Measurements from ENCODE around the gene SHC2. TPM values are rescaled to one million over a fixed set of nuclear protein-coding genes. Genes with fewer than 3 reads are reported as not detected.
"Not testable (repeated sequence)": the region's sequence is repeated elsewhere in the genome, so short reads cannot be mapped to it uniquely, and the experiment has no call there.

Gene SHC2
- total and polyA plus RNA-seq, 2 donors from 2014 or later, result 10.7 to 24.4 TPM

GRCh38 chr19:455031-455705 lies 5.7 kb downstream of the SHC2 start:
- intact Hi-C loops (cut with DNase I), result no loop called here
- Histone ChIP-seq H3K27ac (ENCODE audit: low read depth in 2 of 2, low read length in 2 of 2) (no peak overlapping the region), H3K4me3 (ENCODE audit: low read length in 3 of 3) (no peak overlapping the region), H3K27me3 (ENCODE audit: control insufficient read depth, insufficient read depth, low read length) (no peaks in the 10 kb centered on the region), H3K36me3 (ENCODE audit: control insufficient read depth in 2 of 3, insufficient read depth in 3 of 3, low read length in 3 of 3) (no peaks in the 10 kb centered on the region), H3K4me1 (ENCODE audit: control insufficient read depth in 2 of 3, insufficient read depth in 2 of 3, low read depth in 1 of 3, low read length in 3 of 3) (peaks cover 0 to 2% (median 0%) of the 10 kb centered on the region in 3 donors), H3K9me3 (ENCODE audit: control insufficient read depth in 2 of 3, insufficient read depth in 1 of 3, low read length in 3 of 3) (no peaks in the 10 kb centered on the region), H3K9ac (ENCODE audit: low read length in 3 of 3) (no peak overlapping the region)
- DNase-seq, result no peak
- FAIRE-seq, result no peak
- TF ChIP-seq CTCF (IDR thresholded peaks at IDR 0.05; ENCODE audit: borderline replicate concordance, extremely low read depth, insufficient read depth), result no peak

- Histone ChIP-seq H3K4me3 (ENCODE audit: low read length in 3 of 3) (no peak overlapping the region), H3K27me3 (ENCODE audit: control insufficient read depth, insufficient read depth, low read length) (no peaks in the 10 kb centered on the region), H3K27ac (ENCODE audit: low read depth in 2 of 2, low read length in 2 of 2) (no peak overlapping the region), H3K9me3 (ENCODE audit: control insufficient read depth in 2 of 3, insufficient read depth in 1 of 3, low read length in 3 of 3) (no peaks in the 10 kb centered on the region), H3K36me3 (ENCODE audit: control insufficient read depth in 2 of 3, insufficient read depth in 3 of 3, low read length in 3 of 3) (no peaks in the 10 kb centered on the region), H3K9ac (ENCODE audit: low read length in 3 of 3) (no peak overlapping the region), H3K4me1 (ENCODE audit: control insufficient read depth in 2 of 3, insufficient read depth in 2 of 3, low read depth in 1 of 3, low read length in 3 of 3) (no peaks in the 10 kb centered on the region)
- intact Hi-C loops (cut with DNase I), result no loop called here
- FAIRE-seq (no peak), DNase-seq (no peak)
- TF ChIP-seq CTCF (IDR thresholded peaks at IDR 0.05; ENCODE audit: borderline replicate concordance, extremely low read depth, insufficient read depth), result no peak
Observed at GRCh38 chr19:453606-454005, 7.2 kb downstream of the SHC2 start.

GRCh38 chr19:452829-453228 lies 8.0 kb downstream of the SHC2 start:
- H3K4me1 ChIP-seq (ENCODE audit: control insufficient read depth in 2 of 3, insufficient read depth in 2 of 3, low read depth in 1 of 3, low read length in 3 of 3), result no peaks in the 10 kb centered on the region
- intact Hi-C loops (cut with DNase I), result no loop called here
- no peak overlapping the region for H3K27ac ChIP-seq (ENCODE audit: low read depth in 2 of 2, low read length in 2 of 2)
- no peak for DNase-seq
- FAIRE-seq, result no peak
- no peaks in the 10 kb centered on the region for H3K36me3 ChIP-seq (ENCODE audit: control insufficient read depth in 2 of 3, insufficient read depth in 3 of 3, low read length in 3 of 3)
- H3K9ac ChIP-seq (ENCODE audit: low read length in 3 of 3), result no peak overlapping the region
- H3K27me3 ChIP-seq (ENCODE audit: control insufficient read depth, insufficient read depth, low read length), result no peaks in the 10 kb centered on the region
- H3K9me3 ChIP-seq (ENCODE audit: control insufficient read depth in 2 of 3, insufficient read depth in 1 of 3, low read length in 3 of 3), result no peaks in the 10 kb centered on the region
- TF ChIP-seq CTCF (IDR thresholded peaks at IDR 0.05; ENCODE audit: borderline replicate concordance, extremely low read depth, insufficient read depth), result no peak
- H3K4me3 ChIP-seq (ENCODE audit: low read length in 3 of 3), result no peak overlapping the region

- H3K9me3 ChIP-seq (ENCODE audit: control insufficient read depth in 2 of 3, insufficient read depth in 1 of 3, low read length in 3 of 3); H3K4me1 ChIP-seq (ENCODE audit: control insufficient read depth in 2 of 3, insufficient read depth in 2 of 3, low read depth in 1 of 3, low read length in 3 of 3); H3K27ac ChIP-seq (ENCODE audit: low read depth in 2 of 2, low read length in 2 of 2); H3K27me3 ChIP-seq (ENCODE audit: control insufficient read depth, insufficient read depth, low read length); H3K9ac ChIP-seq (ENCODE audit: low read length in 3 of 3); H3K4me3 ChIP-seq (ENCODE audit: low read length in 3 of 3); DNase-seq; H3K36me3 ChIP-seq (ENCODE audit: control insufficient read depth in 2 of 3, insufficient read depth in 3 of 3, low read length in 3 of 3); intact Hi-C loops (cut with DNase I); FAIRE-seq: not testable (repeated sequence)
Observed at GRCh38 chr19:450912-451481, 9.8 kb downstream of the SHC2 start.

All from kidney (tissue), 14 donors.